ENCODE data around the gene DOK7.

DNA sequence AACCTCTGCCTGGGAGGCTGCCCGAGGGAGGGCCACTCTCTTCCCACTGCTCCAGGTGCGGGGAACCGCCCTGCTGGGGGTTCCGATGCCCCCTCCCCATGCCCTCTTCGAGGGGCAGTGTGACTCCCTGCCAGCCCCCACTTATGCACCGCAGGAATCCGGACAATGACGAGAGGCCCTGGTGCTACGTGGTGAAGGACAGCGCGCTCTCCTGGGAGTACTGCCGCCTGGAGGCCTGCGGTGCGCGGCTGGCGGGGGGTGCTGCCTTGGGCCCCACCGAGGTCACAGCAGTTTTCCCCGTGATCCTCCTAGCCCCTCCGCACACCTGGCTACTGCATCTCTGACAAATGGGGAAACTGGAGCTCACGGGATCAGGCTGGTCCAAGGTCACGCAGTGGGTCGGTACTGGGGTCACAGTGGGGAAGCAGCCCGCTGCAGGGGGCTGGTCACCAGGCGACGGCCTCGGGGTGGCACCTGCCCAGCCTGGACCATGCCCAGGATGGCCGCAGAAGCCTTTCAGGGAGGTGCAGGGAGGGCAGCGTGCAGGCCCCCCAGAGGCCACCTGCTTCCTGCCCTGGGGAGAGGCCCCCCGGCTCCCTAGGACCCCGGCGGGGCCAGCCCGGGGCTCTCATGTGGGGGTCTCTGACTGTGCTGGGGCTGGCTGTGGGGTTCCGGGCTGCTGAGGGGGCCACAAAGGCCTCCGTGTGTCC lies 17.8 kb upstream of the DOK7 start:
- no peak for TF ChIP-seq ZNF274 (IDR thresholded peaks at IDR 0.05; ENCODE audit: low read depth, low read length)
- no peak for TF ChIP-seq SUZ12 (IDR thresholded peaks at IDR 0.05; ENCODE audit: extremely low read depth, insufficient read depth, insufficient read length)
